HepG2 (cell line): ENCODE measurements around the gene SLC41A1. TPM values are rescaled to one million over a fixed set of nuclear protein-coding genes. Genes with fewer than 3 reads are reported as not detected.
A peak's percentile ranks its signal among the peaks of the same experiment; 100 is the strongest.

Source experiments
- FOSL2 ChIP-seq: sonication (generic); formaldehyde crosslinking; IDR thresholded peaks from 2 replicates; pipeline ENCODE4 v1.4.0; 2020; ENCODE audit warnings: missing genetic modification reagents
- HNRNPH1 ChIP-seq: fragments of 200-400 bp; formaldehyde crosslinking; optimal IDR thresholded peaks from 2 replicates; pipeline ENCODE3; 2017; ENCODE audit warnings: mild to moderate bottlenecking, low read depth, low read length
- MAFF ChIP-seq: IDR thresholded peaks from 2 replicates; pipeline ENCODE4 v1.6.1; 2011; ENCODE audit warnings: low read depth, low read length, improper control_type of control experiment
- RELA ChIP-seq: sonication (generic); formaldehyde crosslinking; IDR thresholded peaks from 2 replicates; pipeline ENCODE4 v1.4.0; 2020; ENCODE audit warnings: missing genetic modification reagents
- SALL1 ChIP-seq: sonication (generic); formaldehyde crosslinking; IDR thresholded peaks from 2 replicates; pipeline ENCODE4 v1.8.0; 2022; ENCODE audit warnings: mild to moderate bottlenecking, missing genetic modification reagents
- ZSCAN22 ChIP-seq: sonication (generic); formaldehyde crosslinking; IDR thresholded peaks from 2 replicates; pipeline ENCODE4 v1.4.0; 2020; ENCODE audit warnings: mild to moderate bottlenecking, missing genetic modification reagents
- polyA plus RNA-seq, 8 experiments: library from polyadenylated mRNA; depleted of rRNA in 3 of 8; stranded (reverse) in 7 of 8; unstranded in 1 of 8; fragments of >200 nt; fragmentation: Illumina TruSeq in 4 of 8; extraction: Trizol in 4 of 8; gene quantifications; 2 replicates each; pipeline versions ENCODE4 v1.2.1 to v1.2.3, GENCODE V29; 2011 to 2016; ENCODE audit warnings: low read depth in 4 of 8, missing spikeins in 1 of 8, mixed read lengths in 1 of 8; ENCODE audit not compliant: insufficient read depth in 1 of 8
- total RNA-seq, 5 experiments: library from RNA; depleted of rRNA; stranded (reverse); fragments of >200 nt; fragmentation: Illumina TruSeq; extraction: Trizol; gene quantifications; 2 replicates each; pipeline ENCODE4 v1.2.3, GENCODE V29; 2016; ENCODE audit warnings: low read depth in 1 of 5
- TF ChIP-seq, protein P1 (sequence below): sonication (generic); formaldehyde crosslinking; IDR thresholded peaks from 2 replicates; pipeline ENCODE4 v1.8.0; 2022; ENCODE audit warnings: mild to moderate bottlenecking, missing genetic modification reagents, borderline replicate concordance
- TF ChIP-seq, protein P2 (sequence below): sonication (generic); formaldehyde crosslinking; IDR thresholded peaks from 2 replicates; pipeline ENCODE4 v1.4.0; 2020; ENCODE audit warnings: mild to moderate bottlenecking, low read depth, missing genetic modification reagents
- TF ChIP-seq, protein P3 (sequence below): sonication (generic); formaldehyde crosslinking; IDR thresholded peaks from 2 replicates; pipeline ENCODE4 v1.4.0; 2020; ENCODE audit warnings: mild to moderate bottlenecking, missing genetic modification reagents
- TF ChIP-seq, protein P4 (sequence below): IDR thresholded peaks from 2 replicates; pipeline ENCODE4 v1.6.1; 2016; ENCODE audit warnings: missing compliant biosample characterization, missing genetic modification reagents, borderline replicate concordance
- TF ChIP-seq, protein P5 (sequence below): sonication (generic); formaldehyde crosslinking; IDR thresholded peaks from 2 replicates; pipeline ENCODE4 v1.4.0; 2020; ENCODE audit warnings: missing genetic modification reagents
- TF ChIP-seq, protein P6 (sequence below): sonication (generic); formaldehyde crosslinking; IDR thresholded peaks from 2 replicates; pipeline ENCODE4 v1.4.0; 2020; ENCODE audit warnings: missing genetic modification reagents

Gene SLC41A1
- total and polyA plus RNA-seq, 2 of the 13 experiments (the other 11 are each of a cell fraction or from before 2014, with no cell fraction given): 2.2 to 4.6 TPM

DNA sequence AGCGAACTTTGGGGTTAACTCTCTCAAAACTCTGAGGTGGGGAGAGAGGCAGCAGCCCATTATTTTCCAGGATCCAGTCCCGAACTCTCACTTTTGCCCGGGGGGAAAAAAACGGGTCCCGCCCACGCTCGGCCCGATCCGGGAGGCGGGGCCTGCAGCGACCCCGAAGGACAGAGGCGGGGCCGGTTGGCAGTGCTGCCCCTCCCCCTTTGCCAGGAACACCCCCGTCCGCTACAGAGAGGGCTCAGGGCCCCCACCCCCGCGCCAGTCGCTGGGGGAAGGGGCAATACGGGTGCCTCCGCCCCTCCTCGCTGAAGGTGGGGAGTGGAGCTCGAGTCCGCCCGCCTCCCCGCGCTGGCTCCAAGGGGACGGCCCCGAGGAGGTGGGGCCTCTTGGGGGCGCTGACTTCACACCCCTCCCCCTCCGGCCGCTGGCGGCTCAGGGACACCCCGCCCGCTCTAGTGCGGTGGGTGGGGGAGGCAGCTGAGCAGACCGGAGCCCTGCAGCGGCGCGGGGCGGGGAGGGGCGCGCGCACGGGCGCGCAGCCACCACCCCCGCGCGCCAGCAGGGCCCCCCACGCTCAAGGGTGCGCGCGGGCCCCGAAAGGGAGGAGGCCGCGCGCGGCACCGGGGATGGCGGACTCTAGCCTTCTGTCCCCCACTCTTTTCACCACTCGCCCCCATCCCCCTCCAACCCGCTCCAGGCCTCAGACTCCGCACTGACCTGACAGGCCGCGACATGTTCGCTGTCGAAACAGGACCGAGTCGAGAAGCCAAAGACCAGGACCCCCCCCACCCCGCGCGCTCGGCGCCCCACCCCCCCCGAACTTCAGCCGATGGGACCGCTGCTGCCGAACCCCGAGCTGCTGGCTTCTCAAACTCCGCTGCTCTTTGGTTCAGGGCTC lies 63.5 kb downstream of the SLC41A1 start (continued):
- TF ChIP-seq, protein P1, sequence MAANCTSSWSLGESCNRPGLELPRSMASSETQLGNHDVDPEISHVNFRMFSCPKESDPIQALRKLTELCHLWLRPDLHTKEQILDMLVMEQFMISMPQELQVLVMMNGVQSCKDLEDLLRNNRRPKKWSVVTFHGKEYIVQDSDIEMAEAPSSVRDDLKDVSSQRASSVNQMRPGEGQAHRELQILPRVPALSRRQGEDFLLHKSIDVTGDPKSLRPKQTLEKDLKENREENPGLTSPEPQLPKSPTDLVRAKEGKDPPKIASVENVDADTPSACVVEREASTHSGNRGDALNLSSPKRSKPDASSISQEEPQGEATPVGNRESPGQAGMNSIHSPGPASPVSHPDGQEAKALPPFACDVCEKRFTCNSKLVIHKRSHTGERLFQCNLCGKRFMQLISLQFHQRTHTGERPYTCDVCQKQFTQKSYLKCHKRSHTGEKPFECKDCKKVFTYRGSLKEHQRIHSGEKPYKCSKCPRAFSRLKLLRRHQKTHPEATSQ (CRISPR knock-in tag): no peak; the same call in 1 of the 2 replicates
- TF ChIP-seq, protein P2, sequence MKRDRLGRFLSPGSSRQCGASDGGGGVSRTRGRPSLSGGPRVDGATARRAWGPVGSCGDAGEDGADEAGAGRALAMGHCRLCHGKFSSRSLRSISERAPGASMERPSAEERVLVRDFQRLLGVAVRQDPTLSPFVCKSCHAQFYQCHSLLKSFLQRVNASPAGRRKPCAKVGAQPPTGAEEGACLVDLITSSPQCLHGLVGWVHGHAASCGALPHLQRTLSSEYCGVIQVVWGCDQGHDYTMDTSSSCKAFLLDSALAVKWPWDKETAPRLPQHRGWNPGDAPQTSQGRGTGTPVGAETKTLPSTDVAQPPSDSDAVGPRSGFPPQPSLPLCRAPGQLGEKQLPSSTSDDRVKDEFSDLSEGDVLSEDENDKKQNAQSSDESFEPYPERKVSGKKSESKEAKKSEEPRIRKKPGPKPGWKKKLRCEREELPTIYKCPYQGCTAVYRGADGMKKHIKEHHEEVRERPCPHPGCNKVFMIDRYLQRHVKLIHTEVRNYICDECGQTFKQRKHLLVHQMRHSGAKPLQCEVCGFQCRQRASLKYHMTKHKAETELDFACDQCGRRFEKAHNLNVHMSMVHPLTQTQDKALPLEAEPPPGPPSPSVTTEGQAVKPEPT (CRISPR knock-in tag): no peak
- TF ChIP-seq SALL1 (CRISPR knock-in tag): peak; percentile 89; the same call in 1 of the 2 replicates
- no peak for TF ChIP-seq RELA
- TF ChIP-seq, protein P3, sequence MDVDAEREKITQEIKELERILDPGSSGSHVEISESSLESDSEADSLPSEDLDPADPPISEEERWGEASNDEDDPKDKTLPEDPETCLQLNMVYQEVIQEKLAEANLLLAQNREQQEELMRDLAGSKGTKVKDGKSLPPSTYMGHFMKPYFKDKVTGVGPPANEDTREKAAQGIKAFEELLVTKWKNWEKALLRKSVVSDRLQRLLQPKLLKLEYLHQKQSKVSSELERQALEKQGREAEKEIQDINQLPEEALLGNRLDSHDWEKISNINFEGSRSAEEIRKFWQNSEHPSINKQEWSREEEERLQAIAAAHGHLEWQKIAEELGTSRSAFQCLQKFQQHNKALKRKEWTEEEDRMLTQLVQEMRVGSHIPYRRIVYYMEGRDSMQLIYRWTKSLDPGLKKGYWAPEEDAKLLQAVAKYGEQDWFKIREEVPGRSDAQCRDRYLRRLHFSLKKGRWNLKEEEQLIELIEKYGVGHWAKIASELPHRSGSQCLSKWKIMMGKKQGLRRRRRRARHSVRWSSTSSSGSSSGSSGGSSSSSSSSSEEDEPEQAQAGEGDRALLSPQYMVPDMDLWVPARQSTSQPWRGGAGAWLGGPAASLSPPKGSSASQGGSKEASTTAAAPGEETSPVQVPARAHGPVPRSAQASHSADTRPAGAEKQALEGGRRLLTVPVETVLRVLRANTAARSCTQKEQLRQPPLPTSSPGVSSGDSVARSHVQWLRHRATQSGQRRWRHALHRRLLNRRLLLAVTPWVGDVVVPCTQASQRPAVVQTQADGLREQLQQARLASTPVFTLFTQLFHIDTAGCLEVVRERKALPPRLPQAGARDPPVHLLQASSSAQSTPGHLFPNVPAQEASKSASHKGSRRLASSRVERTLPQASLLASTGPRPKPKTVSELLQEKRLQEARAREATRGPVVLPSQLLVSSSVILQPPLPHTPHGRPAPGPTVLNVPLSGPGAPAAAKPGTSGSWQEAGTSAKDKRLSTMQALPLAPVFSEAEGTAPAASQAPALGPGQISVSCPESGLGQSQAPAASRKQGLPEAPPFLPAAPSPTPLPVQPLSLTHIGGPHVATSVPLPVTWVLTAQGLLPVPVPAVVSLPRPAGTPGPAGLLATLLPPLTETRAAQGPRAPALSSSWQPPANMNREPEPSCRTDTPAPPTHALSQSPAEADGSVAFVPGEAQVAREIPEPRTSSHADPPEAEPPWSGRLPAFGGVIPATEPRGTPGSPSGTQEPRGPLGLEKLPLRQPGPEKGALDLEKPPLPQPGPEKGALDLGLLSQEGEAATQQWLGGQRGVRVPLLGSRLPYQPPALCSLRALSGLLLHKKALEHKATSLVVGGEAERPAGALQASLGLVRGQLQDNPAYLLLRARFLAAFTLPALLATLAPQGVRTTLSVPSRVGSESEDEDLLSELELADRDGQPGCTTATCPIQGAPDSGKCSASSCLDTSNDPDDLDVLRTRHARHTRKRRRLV (CRISPR knock-in tag): no peak
- no peak for TF ChIP-seq ZSCAN22 (CRISPR knock-in tag)
- TF ChIP-seq, protein P4, sequence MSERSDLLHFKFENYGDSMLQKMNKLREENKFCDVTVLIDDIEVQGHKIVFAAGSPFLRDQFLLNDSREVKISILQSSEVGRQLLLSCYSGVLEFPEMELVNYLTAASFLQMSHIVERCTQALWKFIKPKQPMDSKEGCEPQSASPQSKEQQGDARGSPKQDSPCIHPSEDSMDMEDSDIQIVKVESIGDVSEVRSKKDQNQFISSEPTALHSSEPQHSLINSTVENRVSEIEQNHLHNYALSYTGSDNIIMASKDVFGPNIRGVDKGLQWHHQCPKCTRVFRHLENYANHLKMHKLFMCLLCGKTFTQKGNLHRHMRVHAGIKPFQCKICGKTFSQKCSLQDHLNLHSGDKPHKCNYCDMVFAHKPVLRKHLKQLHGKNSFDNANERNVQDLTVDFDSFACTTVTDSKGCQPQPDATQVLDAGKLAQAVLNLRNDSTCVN (CRISPR knock-in tag): 0 out of 2 replicates have a peak, but pooled peaks have one; percentile 11
- TF ChIP-seq MAFF: no peak
- TF ChIP-seq, protein P5, sequence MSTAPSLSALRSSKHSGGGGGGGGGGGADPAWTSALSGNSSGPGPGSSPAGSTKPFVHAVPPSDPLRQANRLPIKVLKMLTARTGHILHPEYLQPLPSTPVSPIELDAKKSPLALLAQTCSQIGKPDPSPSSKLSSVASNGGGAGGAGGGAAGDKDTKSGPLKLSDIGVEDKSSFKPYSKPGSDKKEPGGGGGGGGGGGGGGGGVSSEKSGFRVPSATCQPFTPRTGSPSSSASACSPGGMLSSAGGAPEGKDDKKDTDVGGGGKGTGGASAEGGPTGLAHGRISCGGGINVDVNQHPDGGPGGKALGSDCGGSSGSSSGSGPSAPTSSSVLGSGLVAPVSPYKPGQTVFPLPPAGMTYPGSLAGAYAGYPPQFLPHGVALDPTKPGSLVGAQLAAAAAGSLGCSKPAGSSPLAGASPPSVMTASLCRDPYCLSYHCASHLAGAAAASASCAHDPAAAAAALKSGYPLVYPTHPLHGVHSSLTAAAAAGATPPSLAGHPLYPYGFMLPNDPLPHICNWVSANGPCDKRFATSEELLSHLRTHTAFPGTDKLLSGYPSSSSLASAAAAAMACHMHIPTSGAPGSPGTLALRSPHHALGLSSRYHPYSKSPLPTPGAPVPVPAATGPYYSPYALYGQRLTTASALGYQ (CRISPR knock-in tag): 0 out of 2 replicates have a peak, but pooled peaks have one; percentile 50
- TF ChIP-seq, protein P6, sequence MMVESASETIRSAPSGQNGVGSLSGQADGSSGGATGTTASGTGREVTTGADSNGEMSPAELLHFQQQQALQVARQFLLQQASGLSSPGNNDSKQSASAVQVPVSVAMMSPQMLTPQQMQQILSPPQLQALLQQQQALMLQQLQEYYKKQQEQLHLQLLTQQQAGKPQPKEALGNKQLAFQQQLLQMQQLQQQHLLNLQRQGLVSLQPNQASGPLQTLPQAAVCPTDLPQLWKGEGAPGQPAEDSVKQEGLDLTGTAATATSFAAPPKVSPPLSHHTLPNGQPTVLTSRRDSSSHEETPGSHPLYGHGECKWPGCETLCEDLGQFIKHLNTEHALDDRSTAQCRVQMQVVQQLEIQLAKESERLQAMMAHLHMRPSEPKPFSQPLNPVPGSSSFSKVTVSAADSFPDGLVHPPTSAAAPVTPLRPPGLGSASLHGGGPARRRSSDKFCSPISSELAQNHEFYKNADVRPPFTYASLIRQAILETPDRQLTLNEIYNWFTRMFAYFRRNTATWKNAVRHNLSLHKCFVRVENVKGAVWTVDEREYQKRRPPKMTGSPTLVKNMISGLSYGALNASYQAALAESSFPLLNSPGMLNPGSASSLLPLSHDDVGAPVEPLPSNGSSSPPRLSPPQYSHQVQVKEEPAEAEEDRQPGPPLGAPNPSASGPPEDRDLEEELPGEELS (CRISPR knock-in tag): peak; percentile 60
- no peak for TF ChIP-seq HNRNPH1
- TF ChIP-seq FOSL2 (CRISPR knock-in tag): peak; percentile 50; the same call in 1 of the 2 replicates
